ENCODE measurements around the gene PDP2.

The PDP2 gene

GRCh38 chr16:66905633-66906539, 25.6 kb downstream of the PDP2 start:
- Histone ChIP-seq H3K79me2 (ENCODE audit: insufficient read depth, low read depth) (no peaks in the 10 kb centered on the region), H3K4me3 (IDR thresholded peaks at IDR 0.05; ENCODE audit: insufficient read depth, low read depth, low read length) (no peak overlapping the region), H3K27me3 (ENCODE audit: insufficient read depth, low read depth) (no peaks in the 10 kb centered on the region; the same call in 1 of the 2 replicates), H3K4me1 (ENCODE audit: low read depth, poor library complexity, severe bottlenecking) (peaks cover 9% of the 10 kb centered on the region), H3K4me2 (no peak overlapping the region), H3K36me3 (ENCODE audit: insufficient read depth) (no peaks in the 10 kb centered on the region), H3K27ac (no peak overlapping the region), H3K9ac (no peak overlapping the region), H4K20me1 (ENCODE audit: insufficient read depth) (no peaks in the 10 kb centered on the region), H2AFZ (ENCODE audit: low read depth) (no peak overlapping the region)
- TF ChIP-seq, protein P1, sequence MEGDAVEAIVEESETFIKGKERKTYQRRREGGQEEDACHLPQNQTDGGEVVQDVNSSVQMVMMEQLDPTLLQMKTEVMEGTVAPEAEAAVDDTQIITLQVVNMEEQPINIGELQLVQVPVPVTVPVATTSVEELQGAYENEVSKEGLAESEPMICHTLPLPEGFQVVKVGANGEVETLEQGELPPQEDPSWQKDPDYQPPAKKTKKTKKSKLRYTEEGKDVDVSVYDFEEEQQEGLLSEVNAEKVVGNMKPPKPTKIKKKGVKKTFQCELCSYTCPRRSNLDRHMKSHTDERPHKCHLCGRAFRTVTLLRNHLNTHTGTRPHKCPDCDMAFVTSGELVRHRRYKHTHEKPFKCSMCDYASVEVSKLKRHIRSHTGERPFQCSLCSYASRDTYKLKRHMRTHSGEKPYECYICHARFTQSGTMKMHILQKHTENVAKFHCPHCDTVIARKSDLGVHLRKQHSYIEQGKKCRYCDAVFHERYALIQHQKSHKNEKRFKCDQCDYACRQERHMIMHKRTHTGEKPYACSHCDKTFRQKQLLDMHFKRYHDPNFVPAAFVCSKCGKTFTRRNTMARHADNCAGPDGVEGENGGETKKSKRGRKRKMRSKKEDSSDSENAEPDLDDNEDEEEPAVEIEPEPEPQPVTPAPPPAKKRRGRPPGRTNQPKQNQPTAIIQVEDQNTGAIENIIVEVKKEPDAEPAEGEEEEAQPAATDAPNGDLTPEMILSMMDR (conservative IDR thresholded peaks at IDR 0.05; ENCODE audit: low read depth, low read length) = no peak

- Histone ChIP-seq H3K4me3 (IDR thresholded peaks at IDR 0.05; ENCODE audit: insufficient read depth, low read depth, low read length) (no peak overlapping the region), H3K36me3 (ENCODE audit: insufficient read depth) (no peaks in the 10 kb centered on the region), H3K27me3 (ENCODE audit: insufficient read depth, low read depth) (no peaks in the 10 kb centered on the region; the same call in 1 of the 2 replicates), H3K4me2 (no peak overlapping the region), H3K27ac (no peak overlapping the region), H3K4me1 (ENCODE audit: low read depth, poor library complexity, severe bottlenecking) (peaks cover 9% of the 10 kb centered on the region), H4K20me1 (ENCODE audit: insufficient read depth) (no peaks in the 10 kb centered on the region), H3K9ac (no peak overlapping the region), H3K79me2 (ENCODE audit: insufficient read depth, low read depth) (no peaks in the 10 kb centered on the region), H2AFZ (ENCODE audit: low read depth) (no peak overlapping the region)
- TF ChIP-seq, protein P1 (conservative IDR thresholded peaks at IDR 0.05; ENCODE audit: low read depth, low read length) = no peak
Observed at GRCh38 chr16:66906916-66907836, 26.9 kb downstream of the PDP2 start.

GRCh38 chr16:66908116-66908515, 27.8 kb downstream of the PDP2 start:
- TF ChIP-seq, protein P1 (conservative IDR thresholded peaks at IDR 0.05; ENCODE audit: low read depth, low read length) = no peak
- H3K36me3 ChIP-seq (ENCODE audit: insufficient read depth) = no peaks in the 10 kb centered on the region
- H3K4me2 ChIP-seq = no peak overlapping the region
- H3K27me3 ChIP-seq (ENCODE audit: insufficient read depth, low read depth) = no peaks in the 10 kb centered on the region; the same call in 1 of the 2 replicates
- H3K9ac ChIP-seq = no peak overlapping the region
- H4K20me1 ChIP-seq (ENCODE audit: insufficient read depth) = no peaks in the 10 kb centered on the region
- H3K4me1 ChIP-seq (ENCODE audit: low read depth, poor library complexity, severe bottlenecking) = peaks cover 9% of the 10 kb centered on the region
- H2AFZ ChIP-seq (ENCODE audit: low read depth) = no peak overlapping the region
- H3K4me3 ChIP-seq (IDR thresholded peaks at IDR 0.05; ENCODE audit: insufficient read depth, low read depth, low read length) = no peak overlapping the region
- H3K79me2 ChIP-seq (ENCODE audit: insufficient read depth, low read depth) = no peaks in the 10 kb centered on the region
- H3K27ac ChIP-seq = no peak overlapping the region

- Histone ChIP-seq H3K79me2 (ENCODE audit: insufficient read depth, low read depth) (no peaks in the 10 kb centered on the region), H2AFZ (ENCODE audit: low read depth) (no peak overlapping the region), H3K27ac (no peak overlapping the region), H3K27me3 (ENCODE audit: insufficient read depth, low read depth) (no peaks in the 10 kb centered on the region; the same call in 1 of the 2 replicates), H3K36me3 (ENCODE audit: insufficient read depth) (no peaks in the 10 kb centered on the region), H3K4me2 (no peak overlapping the region), H3K4me1 (ENCODE audit: low read depth, poor library complexity, severe bottlenecking) (peaks cover 9% of the 10 kb centered on the region), H3K4me3 (IDR thresholded peaks at IDR 0.05; ENCODE audit: insufficient read depth, low read depth, low read length) (no peak overlapping the region), H4K20me1 (ENCODE audit: insufficient read depth) (no peaks in the 10 kb centered on the region), H3K9ac (no peak overlapping the region)
- TF ChIP-seq, protein P1 (conservative IDR thresholded peaks at IDR 0.05; ENCODE audit: low read depth, low read length) = no peak
Observed at GRCh38 chr16:66908762-66909559, 28.6 kb downstream of the PDP2 start.
